ENCODE measurements around the gene ATP8B4. TPM values are rescaled to one million over a fixed set of nuclear protein-coding genes. Genes with fewer than 3 reads are reported as not detected.

The ATP8B4 gene
- total RNA-seq, 2 donors from 2014 or later = 8.3 to 55.7 TPM

DNA sequence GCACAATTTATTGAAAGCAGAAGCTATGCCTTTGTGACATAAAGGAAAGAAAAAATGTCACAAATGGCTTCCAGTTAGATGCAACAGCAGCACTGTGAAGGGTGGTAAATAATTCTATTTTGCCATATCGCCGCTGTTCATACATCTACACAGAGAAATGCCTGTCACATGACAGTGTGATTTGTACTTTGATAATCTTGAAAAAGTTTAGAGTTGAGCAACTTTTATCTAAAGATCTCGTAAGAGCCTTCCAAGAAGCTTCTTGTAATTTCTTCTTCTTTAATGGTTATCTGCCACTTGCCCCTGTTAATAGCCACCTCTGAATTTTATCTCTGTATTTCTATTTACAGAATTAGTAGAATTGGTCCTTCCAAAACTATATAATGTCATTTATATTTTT, 192.3 kb downstream of the ATP8B4 start:
- no peak for DNase-seq (ENCODE audit: low spot score)
- Histone ChIP-seq H3K4me1 (replicated peaks) (no peaks in the 10 kb centered on the region), H3K27me3 (replicated peaks; ENCODE audit: insufficient read depth) (no peaks in the 10 kb centered on the region), H3K36me3 (no peaks in the 10 kb centered on the region), H3K4me3 (no peak overlapping the region), H3K27ac (no peak overlapping the region), H3K9me3 (no peaks in the 10 kb centered on the region)
- intact Hi-C loops (cut with DNase I) = no loop called here
- WGBS = 15% methylated on average over 3 of the region's 3 CpGs
- TF ChIP-seq POLR2AphosphoS5 (IDR thresholded peaks at IDR 0.05) = no peak
- TF ChIP-seq POLR2A (IDR thresholded peaks at IDR 0.05) = no peak
- TF ChIP-seq, protein P1, sequence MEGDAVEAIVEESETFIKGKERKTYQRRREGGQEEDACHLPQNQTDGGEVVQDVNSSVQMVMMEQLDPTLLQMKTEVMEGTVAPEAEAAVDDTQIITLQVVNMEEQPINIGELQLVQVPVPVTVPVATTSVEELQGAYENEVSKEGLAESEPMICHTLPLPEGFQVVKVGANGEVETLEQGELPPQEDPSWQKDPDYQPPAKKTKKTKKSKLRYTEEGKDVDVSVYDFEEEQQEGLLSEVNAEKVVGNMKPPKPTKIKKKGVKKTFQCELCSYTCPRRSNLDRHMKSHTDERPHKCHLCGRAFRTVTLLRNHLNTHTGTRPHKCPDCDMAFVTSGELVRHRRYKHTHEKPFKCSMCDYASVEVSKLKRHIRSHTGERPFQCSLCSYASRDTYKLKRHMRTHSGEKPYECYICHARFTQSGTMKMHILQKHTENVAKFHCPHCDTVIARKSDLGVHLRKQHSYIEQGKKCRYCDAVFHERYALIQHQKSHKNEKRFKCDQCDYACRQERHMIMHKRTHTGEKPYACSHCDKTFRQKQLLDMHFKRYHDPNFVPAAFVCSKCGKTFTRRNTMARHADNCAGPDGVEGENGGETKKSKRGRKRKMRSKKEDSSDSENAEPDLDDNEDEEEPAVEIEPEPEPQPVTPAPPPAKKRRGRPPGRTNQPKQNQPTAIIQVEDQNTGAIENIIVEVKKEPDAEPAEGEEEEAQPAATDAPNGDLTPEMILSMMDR (IDR thresholded peaks at IDR 0.05) = no peak

DNA sequence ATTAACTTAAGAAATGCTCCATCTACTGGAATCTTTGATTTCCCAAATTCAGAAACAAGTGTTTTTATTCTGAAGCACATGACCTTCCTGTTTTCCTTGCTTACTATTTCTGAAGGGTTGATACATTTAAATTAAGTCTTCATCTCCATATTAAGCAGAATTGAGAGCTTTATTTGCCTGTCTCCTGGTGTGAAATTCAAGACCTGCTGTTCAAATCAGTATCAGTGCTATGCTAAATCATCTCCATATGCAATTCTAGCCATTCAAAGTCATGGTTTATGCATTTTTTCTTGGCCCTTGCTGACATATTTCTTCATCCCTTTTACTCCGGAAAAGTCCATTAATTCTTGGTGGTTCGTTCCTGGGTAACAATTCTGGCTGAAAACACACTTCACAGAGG, 195.4 kb downstream of the ATP8B4 start:
- intact Hi-C loops (cut with DNase I) = no loop called here
- no peaks in the 10 kb centered on the region for H3K36me3 ChIP-seq
- DNase-seq (ENCODE audit: low spot score) = no peak
- no peaks in the 10 kb centered on the region for H3K4me1 ChIP-seq (replicated peaks)
- no peak overlapping the region for H3K4me3 ChIP-seq
- no peaks in the 10 kb centered on the region for H3K9me3 ChIP-seq
- 96% methylated on average over 2 of the region's 2 CpGs for WGBS
- H3K27ac ChIP-seq = no peak overlapping the region
- TF ChIP-seq POLR2AphosphoS5 (IDR thresholded peaks at IDR 0.05) (no peak), POLR2A (IDR thresholded peaks at IDR 0.05) (no peak)
- TF ChIP-seq, protein P1 (IDR thresholded peaks at IDR 0.05) = no peak
- no peaks in the 10 kb centered on the region for H3K27me3 ChIP-seq (replicated peaks; ENCODE audit: insufficient read depth)

DNA sequence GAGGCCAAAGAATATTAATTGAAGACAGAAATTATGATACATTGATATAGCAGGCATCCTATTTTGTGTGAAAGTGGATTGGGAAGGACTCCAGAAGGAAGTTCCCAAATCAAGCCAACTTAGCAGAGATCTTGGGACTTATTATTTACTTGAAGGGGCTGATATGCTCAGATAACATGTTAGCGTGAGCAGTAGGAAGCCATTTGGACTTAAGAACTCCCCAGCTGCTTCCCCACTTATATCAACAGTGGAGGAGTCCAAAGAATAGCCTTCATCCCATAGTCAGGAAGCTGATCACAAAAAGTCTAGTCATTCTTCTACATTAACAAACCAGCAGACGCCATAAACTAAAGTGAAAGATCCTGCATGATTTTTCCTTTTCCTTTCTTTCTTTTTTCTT, 200.0 kb downstream of the ATP8B4 start:
- Histone ChIP-seq H3K27ac (no peak overlapping the region), H3K36me3 (no peaks in the 10 kb centered on the region), H3K4me1 (replicated peaks) (no peaks in the 10 kb centered on the region), H3K4me3 (no peak overlapping the region), H3K27me3 (replicated peaks; ENCODE audit: insufficient read depth) (no peaks in the 10 kb centered on the region), H3K9me3 (no peaks in the 10 kb centered on the region)
- DNase-seq (ENCODE audit: low spot score) = no peak
- no peak for TF ChIP-seq POLR2A (IDR thresholded peaks at IDR 0.05)
- TF ChIP-seq POLR2AphosphoS5 (IDR thresholded peaks at IDR 0.05) = no peak
- TF ChIP-seq, protein P1 (IDR thresholded peaks at IDR 0.05) = no peak
- WGBS = 77% methylated on average over 2 of the region's 2 CpGs
- intact Hi-C loops (cut with DNase I) = no loop called here

DNA sequence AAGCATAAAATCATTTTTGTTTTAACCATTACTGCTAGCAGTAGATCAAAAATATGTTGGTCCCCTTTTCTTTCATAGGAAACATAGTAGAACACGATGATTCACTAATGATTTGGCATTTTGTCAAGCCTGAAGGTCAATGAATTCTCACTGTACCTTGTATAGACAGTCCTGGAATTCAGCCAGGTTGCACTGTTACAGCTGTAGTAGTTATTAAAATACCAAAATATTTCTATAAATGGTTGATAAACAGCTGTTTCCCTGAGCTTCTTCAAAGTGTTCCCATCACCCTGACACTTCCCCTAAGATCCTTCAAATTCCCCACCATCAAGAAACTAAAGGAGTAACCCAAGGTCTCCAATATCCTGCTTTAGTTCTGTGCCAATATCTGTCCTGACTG, 200.9 kb downstream of the ATP8B4 start:
- H3K9me3 ChIP-seq = no peaks in the 10 kb centered on the region
- no peaks in the 10 kb centered on the region for H3K4me1 ChIP-seq (replicated peaks)
- no peak for DNase-seq (ENCODE audit: low spot score)
- H3K36me3 ChIP-seq = no peaks in the 10 kb centered on the region
- TF ChIP-seq POLR2A (IDR thresholded peaks at IDR 0.05) (no peak), POLR2AphosphoS5 (IDR thresholded peaks at IDR 0.05) (no peak)
- TF ChIP-seq, protein P1 (IDR thresholded peaks at IDR 0.05) = no peak
- H3K27ac ChIP-seq = no peak overlapping the region
- no peaks in the 10 kb centered on the region for H3K27me3 ChIP-seq (replicated peaks; ENCODE audit: insufficient read depth)
- intact Hi-C loops (cut with DNase I) = no loop called here
- WGBS = 3% methylated on average over 1 of the region's 1 CpG
- H3K4me3 ChIP-seq = no peak overlapping the region

DNA sequence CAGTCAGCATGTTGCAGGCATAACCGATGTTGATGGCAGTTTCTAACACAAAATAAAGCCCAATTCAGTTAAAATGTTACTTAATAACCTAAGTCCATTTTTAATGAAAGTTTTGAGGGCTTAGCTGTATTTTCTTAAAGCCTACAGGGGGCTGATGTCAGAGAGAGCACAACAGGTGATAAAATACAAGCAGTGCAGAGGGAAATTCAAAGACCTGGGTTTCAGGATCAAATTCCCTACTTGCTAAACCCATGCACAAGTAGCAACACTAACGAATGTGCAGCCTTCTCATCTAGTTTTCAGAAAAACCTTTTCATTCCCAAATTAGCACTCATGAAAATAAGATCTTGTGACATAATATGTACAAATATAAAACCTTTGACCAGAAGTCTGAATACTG, 202.0 kb downstream of the ATP8B4 start:
- Histone ChIP-seq H3K36me3 (no peaks in the 10 kb centered on the region), H3K4me3 (no peak overlapping the region), H3K27me3 (replicated peaks; ENCODE audit: insufficient read depth) (no peaks in the 10 kb centered on the region), H3K4me1 (replicated peaks) (no peaks in the 10 kb centered on the region), H3K9me3 (no peaks in the 10 kb centered on the region), H3K27ac (no peak overlapping the region)
- 55% methylated on average over 2 of the region's 2 CpGs for WGBS
- intact Hi-C loops (cut with DNase I) = no loop called here
- TF ChIP-seq POLR2AphosphoS5 (IDR thresholded peaks at IDR 0.05) (no peak), POLR2A (IDR thresholded peaks at IDR 0.05) (no peak)
- TF ChIP-seq, protein P1 (IDR thresholded peaks at IDR 0.05) = no peak
- no peak for DNase-seq (ENCODE audit: low spot score)

All from prostate gland (tissue), 2 donors.